ENCODE results near the gene ITGA7. TPM values are rescaled to one million over a fixed set of nuclear protein-coding genes. Genes with fewer than 3 reads are reported as not detected.
A peak's percentile ranks its signal among the peaks of the same experiment; 100 is the strongest.

Gene ITGA7
- total RNA-seq, 1 donor from 2014 or later: 0.79 TPM

GRCh38 chr12:55679691-55680090 lies 28.0 kb downstream of the ITGA7 start:
- no peak for TF ChIP-seq CTCF (IDR thresholded peaks at IDR 0.05; ENCODE audit: insufficient read depth, low read length, severe bottlenecking)
- peaks cover 2% of the 10 kb centered on the region for H3K27me3 ChIP-seq (ENCODE audit: control insufficient read depth, insufficient read depth, low read length)
- no peak for FAIRE-seq
- no peaks in the 10 kb centered on the region for H3K36me3 ChIP-seq (ENCODE audit: control insufficient read depth, insufficient read depth, low read length)
- DNase-seq (ENCODE audit: low read depth): no peak
- no peak overlapping the region for H3K4me3 ChIP-seq (ENCODE audit: low read depth, low read length)

GRCh38 chr12:55676707-55677106 lies 31.0 kb downstream of the ITGA7 start:
- TF ChIP-seq CTCF (IDR thresholded peaks at IDR 0.05; ENCODE audit: insufficient read depth, low read length, severe bottlenecking): no peak
- no peak for FAIRE-seq
- Histone ChIP-seq H3K27me3 (ENCODE audit: control insufficient read depth, insufficient read depth, low read length) (no peaks in the 10 kb centered on the region), H3K4me3 (ENCODE audit: low read depth, low read length) (no peak overlapping the region), H3K36me3 (ENCODE audit: control insufficient read depth, insufficient read depth, low read length) (no peaks in the 10 kb centered on the region)
- DNase-seq (ENCODE audit: low read depth): no peak

GRCh38 chr12:55675666-55676065 lies 32.0 kb downstream of the ITGA7 start:
- no peaks in the 10 kb centered on the region for H3K36me3 ChIP-seq (ENCODE audit: control insufficient read depth, insufficient read depth, low read length)
- no peak for TF ChIP-seq CTCF (IDR thresholded peaks at IDR 0.05; ENCODE audit: insufficient read depth, low read length, severe bottlenecking)
- FAIRE-seq (no peak), DNase-seq (ENCODE audit: low read depth) (peak; percentile 27)
- no peaks in the 10 kb centered on the region for H3K27me3 ChIP-seq (ENCODE audit: control insufficient read depth, insufficient read depth, low read length)
- no peak overlapping the region for H3K4me3 ChIP-seq (ENCODE audit: low read depth, low read length)

- H3K36me3 ChIP-seq (ENCODE audit: control insufficient read depth, insufficient read depth, low read length): no peaks in the 10 kb centered on the region
- FAIRE-seq (no peak), DNase-seq (ENCODE audit: low read depth) (no peak)
- H3K4me3 ChIP-seq (ENCODE audit: low read depth, low read length): no peak overlapping the region
- TF ChIP-seq CTCF (IDR thresholded peaks at IDR 0.05; ENCODE audit: insufficient read depth, low read length, severe bottlenecking): no peak
- no peaks in the 10 kb centered on the region for H3K27me3 ChIP-seq (ENCODE audit: control insufficient read depth, insufficient read depth, low read length)
Measured at GRCh38 chr12:55673638-55674037, 34.1 kb downstream of the ITGA7 start.

- Histone ChIP-seq H3K27me3 (ENCODE audit: control insufficient read depth, insufficient read depth, low read length) (no peaks in the 10 kb centered on the region), H3K4me3 (ENCODE audit: low read depth, low read length) (no peak overlapping the region), H3K36me3 (ENCODE audit: control insufficient read depth, insufficient read depth, low read length) (no peaks in the 10 kb centered on the region)
- FAIRE-seq (no peak), DNase-seq (ENCODE audit: low read depth) (no peak)
- no peak for TF ChIP-seq CTCF (IDR thresholded peaks at IDR 0.05; ENCODE audit: insufficient read depth, low read length, severe bottlenecking)
Measured at GRCh38 chr12:55671746-55672145, 36.0 kb downstream of the ITGA7 start.

- Histone ChIP-seq H3K36me3 (ENCODE audit: control insufficient read depth, insufficient read depth, low read length) (no peaks in the 10 kb centered on the region), H3K4me3 (ENCODE audit: low read depth, low read length) (no peak overlapping the region), H3K27me3 (ENCODE audit: control insufficient read depth, insufficient read depth, low read length) (no peaks in the 10 kb centered on the region)
- DNase-seq (ENCODE audit: low read depth) (no peak), FAIRE-seq (no peak)
- no peak for TF ChIP-seq CTCF (IDR thresholded peaks at IDR 0.05; ENCODE audit: insufficient read depth, low read length, severe bottlenecking)
Measured at GRCh38 chr12:55670276-55670675, 37.4 kb downstream of the ITGA7 start.
